Keratinocyte (primary cell): Measurements from ENCODE around the gene GOLM1. TPM values are rescaled to one million over a fixed set of nuclear protein-coding genes. Genes with fewer than 3 reads are reported as not detected.

Experiments
- DNase-seq: peaks from one replicate; pipeline ENCODE4 v3.0.0-alpha.2; 2011; ENCODE audit warnings: low read depth, missing footprints, low spot score
- FAIRE-seq: peaks from 2 replicates; lab custom pipeline; 2011; peaks lifted over from hg19 to GRCh38; lab: Jason Lieb, UNC
- H2AFZ ChIP-seq: 2 replicates; pipeline ENCODE4 v1.6.0; 2012; ENCODE audit warnings: low read length, control low read depth, inconsistent platforms; ENCODE audit not compliant: control insufficient read depth
- H3K27ac ChIP-seq: 2 replicates; pipeline ENCODE4 v1.5.1; 2011; ENCODE audit warnings: low read length; ENCODE audit not compliant: control insufficient read depth, insufficient read depth
- H3K27me3 ChIP-seq: 3 replicates; pipeline ENCODE4 v1.6.0; 2011; ENCODE audit warnings: low read length; ENCODE audit not compliant: control insufficient read depth, insufficient read depth; ENCODE audit errors: extremely low read depth
- H3K36me3 ChIP-seq, 2 experiments: 2 replicates in 1 of 2; 3 replicates in 1 of 2; pipeline ENCODE4 v1.5.1; 2011; ENCODE audit warnings: low read length in 2 of 2, mild to moderate bottlenecking in 1 of 2; ENCODE audit not compliant: control insufficient read depth in 2 of 2, insufficient read depth in 2 of 2; ENCODE audit errors: extremely low read depth in 1 of 2
- H3K4me1 ChIP-seq: 3 replicates; pipeline ENCODE4 v1.5.1; 2011; ENCODE audit warnings: low read length; ENCODE audit not compliant: control insufficient read depth, insufficient read depth; ENCODE audit errors: extremely low read depth
- H3K4me2 ChIP-seq: 3 replicates; pipeline ENCODE4 v1.6.0; 2011; ENCODE audit warnings: low read depth, low read length; ENCODE audit not compliant: control insufficient read depth, insufficient read depth; ENCODE audit errors: extremely low read depth
- H3K4me3 ChIP-seq, 3 experiments: fragments of 200-600 bp in 1 of 3; sonication (generic) in 1 of 3; 2 replicates in 2 of 3; 3 replicates in 1 of 3; pipeline ENCODE4 v1.5.1; 2011 to 2016; ENCODE audit warnings: low read length in 3 of 3, mild to moderate bottlenecking in 3 of 3, control low read depth in 2 of 3, inconsistent platforms in 1 of 3, low read depth in 1 of 3, mixed read lengths in 1 of 3, mixed run types in 1 of 3, moderate library complexity in 1 of 3; ENCODE audit not compliant: control insufficient read depth in 2 of 3, insufficient read depth in 2 of 3; ENCODE audit errors: extremely low read depth in 1 of 3
- H3K79me2 ChIP-seq: 2 replicates; pipeline ENCODE4 v1.6.0; 2012; ENCODE audit warnings: low read length; ENCODE audit not compliant: control insufficient read depth, insufficient read depth
- H3K9ac ChIP-seq: 3 replicates; pipeline ENCODE4 v1.6.0; 2011; ENCODE audit warnings: low read length; ENCODE audit not compliant: control insufficient read depth, insufficient read depth; ENCODE audit errors: extremely low read depth
- H3K9me1 ChIP-seq: 3 replicates; pipeline ENCODE4 v1.6.0; 2011; ENCODE audit warnings: low read length; ENCODE audit not compliant: control insufficient read depth, insufficient read depth; ENCODE audit errors: extremely low read depth
- H3K9me3 ChIP-seq: 2 replicates; pipeline ENCODE4 v1.5.1; 2012; ENCODE audit warnings: low read depth, low read length; ENCODE audit not compliant: control insufficient read depth
- H4K20me1 ChIP-seq: 3 replicates; pipeline ENCODE4 v1.6.0; 2011; ENCODE audit warnings: low read length; ENCODE audit not compliant: control insufficient read depth, insufficient read depth; ENCODE audit errors: extremely low read depth
- EZH2 ChIP-seq: IDR thresholded peaks from one replicate; pipeline ENCODE4 v1.6.1; 2012; ENCODE audit warnings: inconsistent platforms, mild to moderate bottlenecking, low read length, moderate library complexity
- dilution Hi-C: fragments of 300-500 bp; cut with MboI; formaldehyde crosslinking; loops from one replicate; pipeline ENCODE4 v1.7.0; 2020; ENCODE audit warnings: low sequenced_read_pairs; ENCODE audit not compliant: extremely low pct_ligation_motif_present
- polyA plus RNA-seq, 5 experiments: library from polyadenylated mRNA; depleted of rRNA in 3 of 5; stranded (reverse) in 3 of 5; stranded (forward) in 1 of 5; unstranded in 1 of 5; fragments of >200 nt; gene quantifications; 1 replicate in 1 of 5; 2 replicates in 3 of 5; 3 replicates in 1 of 5; pipeline versions ENCODE4 v1.2.1 to v1.2.3, GENCODE V29; 2011 to 2012; ENCODE audit warnings: missing spikeins in 2 of 5, low read depth in 1 of 5, low replicate concordance in 1 of 5
- TF ChIP-seq, protein P1 (sequence below), 3 experiments: IDR thresholded peaks in 1 of 3; conservative IDR thresholded peaks in 1 of 3; optimal IDR thresholded peaks in 1 of 3; 2 replicates in 2 of 3; 3 replicates in 1 of 3; pipeline versions ENCODE3 to v1.5.1; 2011; ENCODE audit warnings: low read length in 3 of 3, mild to moderate bottlenecking in 3 of 3, moderate library complexity in 2 of 3, control low read depth in 1 of 3, inconsistent platforms in 1 of 3; ENCODE audit not compliant: insufficient read depth in 2 of 3; ENCODE audit errors: extremely low read depth in 1 of 3

The GOLM1 gene
- polyA plus RNA-seq, 1 donor (not counting 4 experiments of a cell fraction or from before 2014, with no cell fraction given), result 17.3 TPM

DNA sequence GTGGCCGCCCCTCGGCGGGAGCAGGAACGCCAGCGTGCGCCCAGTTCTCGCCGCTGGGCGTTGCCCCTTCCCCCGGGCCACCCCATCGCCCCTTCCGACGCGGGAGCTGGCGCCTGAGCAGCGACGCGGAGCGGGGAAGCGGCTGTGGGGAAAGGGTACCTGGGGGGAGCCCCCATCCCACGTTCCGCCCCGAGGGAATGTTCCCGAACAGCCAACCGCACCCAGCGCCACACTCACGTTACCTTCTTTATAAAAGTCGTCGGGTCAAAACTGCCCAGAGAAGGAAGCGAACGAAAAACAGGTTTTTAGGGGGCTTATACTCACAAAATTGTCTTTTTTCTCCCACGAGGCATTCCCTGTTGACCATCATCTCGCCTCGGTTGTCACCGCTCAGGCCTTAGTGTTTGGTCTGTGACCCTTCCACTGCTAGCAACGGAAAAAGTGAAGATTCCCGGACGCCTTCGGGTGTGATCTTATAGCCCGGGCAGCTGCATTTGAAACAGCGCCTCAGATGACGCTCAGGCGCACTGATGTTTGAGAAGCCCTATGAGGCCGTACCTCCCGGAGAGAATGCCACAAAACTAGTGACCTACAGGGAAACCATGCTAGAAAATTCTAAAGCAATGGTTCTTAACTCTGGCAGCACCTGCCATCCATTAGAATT lies 475 bp upstream of the GOLM1 start:
- Histone ChIP-seq H3K4me1 (peaks cover 9% of the 10 kb centered on the region), H4K20me1 (no peaks in the 10 kb centered on the region), H3K4me2 (peak overlapping the region; percentile 90), H3K36me3 (no peaks in the 10 kb centered on the region), H2AFZ (peak overlapping the region; percentile 84), H3K27ac (no peak overlapping the region), H3K9me1 (no peaks in the 10 kb centered on the region), H3K9me3 (no peaks in the 10 kb centered on the region), H3K27me3 (no peaks in the 10 kb centered on the region), H3K9ac (peak overlapping the region; percentile 58), H3K79me2 (peaks cover 5% of the 10 kb centered on the region), H3K4me3 (peak overlapping the region; percentile 41 to 77 (median 62))
- no peak for TF ChIP-seq EZH2
- TF ChIP-seq, protein P1, sequence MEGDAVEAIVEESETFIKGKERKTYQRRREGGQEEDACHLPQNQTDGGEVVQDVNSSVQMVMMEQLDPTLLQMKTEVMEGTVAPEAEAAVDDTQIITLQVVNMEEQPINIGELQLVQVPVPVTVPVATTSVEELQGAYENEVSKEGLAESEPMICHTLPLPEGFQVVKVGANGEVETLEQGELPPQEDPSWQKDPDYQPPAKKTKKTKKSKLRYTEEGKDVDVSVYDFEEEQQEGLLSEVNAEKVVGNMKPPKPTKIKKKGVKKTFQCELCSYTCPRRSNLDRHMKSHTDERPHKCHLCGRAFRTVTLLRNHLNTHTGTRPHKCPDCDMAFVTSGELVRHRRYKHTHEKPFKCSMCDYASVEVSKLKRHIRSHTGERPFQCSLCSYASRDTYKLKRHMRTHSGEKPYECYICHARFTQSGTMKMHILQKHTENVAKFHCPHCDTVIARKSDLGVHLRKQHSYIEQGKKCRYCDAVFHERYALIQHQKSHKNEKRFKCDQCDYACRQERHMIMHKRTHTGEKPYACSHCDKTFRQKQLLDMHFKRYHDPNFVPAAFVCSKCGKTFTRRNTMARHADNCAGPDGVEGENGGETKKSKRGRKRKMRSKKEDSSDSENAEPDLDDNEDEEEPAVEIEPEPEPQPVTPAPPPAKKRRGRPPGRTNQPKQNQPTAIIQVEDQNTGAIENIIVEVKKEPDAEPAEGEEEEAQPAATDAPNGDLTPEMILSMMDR (optimal IDR thresholded peaks at IDR 0.05 in 1 of 3, IDR thresholded peaks at IDR 0.05 in 1 of 3, conservative IDR thresholded peaks at IDR 0.05 in 1 of 3; ENCODE audit: extremely low read depth in 1 of 3, insufficient read depth in 2 of 3, low read length in 3 of 3), result no peak
- no peak for FAIRE-seq
- dilution Hi-C loops, result no loop called here
- DNase-seq, result no peak

GRCh38 chr9:86097510-86098224 lies 1.7 kb downstream of the GOLM1 start:
- DNase-seq (no peak), FAIRE-seq (no peak)
- Histone ChIP-seq H3K27me3 (no peaks in the 10 kb centered on the region), H3K9me1 (no peaks in the 10 kb centered on the region), H3K27ac (no peak overlapping the region), H2AFZ (no peak overlapping the region), H3K4me1 (peaks cover 9% of the 10 kb centered on the region), H3K4me3 (peak overlapping the region in 1 of 3 experiments; percentile 56), H3K9me3 (no peaks in the 10 kb centered on the region), H3K36me3 (no peaks in the 10 kb centered on the region), H3K9ac (no peak overlapping the region), H3K4me2 (peak overlapping the region; percentile 73), H3K79me2 (peaks cover 5% of the 10 kb centered on the region), H4K20me1 (no peaks in the 10 kb centered on the region)
- dilution Hi-C loops, result no loop called here
- TF ChIP-seq, protein P1 (optimal IDR thresholded peaks at IDR 0.05 in 1 of 3, IDR thresholded peaks at IDR 0.05 in 1 of 3, conservative IDR thresholded peaks at IDR 0.05 in 1 of 3; ENCODE audit: extremely low read depth in 1 of 3, insufficient read depth in 2 of 3, low read length in 3 of 3), result no peak
- no peak for TF ChIP-seq EZH2
